Breast epithelium (tissue), 4 donors: ENCODE results near the gene MRGPRD. TPM values are rescaled to one million over a fixed set of nuclear protein-coding genes. Genes with fewer than 3 reads are reported as not detected.

ENCODE experiments used
- DNase-seq, 2 donors: peaks; one replicate each; pipeline ENCODE4 v3.0.0-alpha.2; 2019; ENCODE audit warnings: low spot score in 2 of 2
- H3K27ac ChIP-seq, 2 donors: fragments of 200-600 bp; sonication (generic) in 1 of 2; one replicate each; pipeline ENCODE4 v1.5.1; 2016 to 2019; ENCODE audit warnings: mild to moderate bottlenecking in 1 of 2
- H3K27me3 ChIP-seq, 2 donors: fragments of 200-600 bp; sonication (generic) in 1 of 2; one replicate each; pipeline versions ENCODE4 v1.5.1 to v1.6.0; 2017 to 2019; ENCODE audit warnings: control low read depth in 1 of 2, mild to moderate bottlenecking in 1 of 2
- H3K36me3 ChIP-seq: fragments of 200-600 bp; one replicate; pipeline ENCODE4 v1.5.1; 2019
- H3K4me1 ChIP-seq, 2 donors: fragments of 200-600 bp; sonication (generic); one replicate each; pipeline ENCODE4 v1.5.1; 2016 to 2019; ENCODE audit warnings: control low read depth in 1 of 2
- H3K4me3 ChIP-seq, 3 donors: fragments of 200-600 bp; sonication (generic); 1 replicate in 2 of 3; 2 replicates in 1 of 3; pipeline ENCODE4 v1.5.1; 2016 to 2019; ENCODE audit warnings: mild to moderate bottlenecking in 3 of 3, moderate library complexity in 2 of 3
- H3K9me3 ChIP-seq, 2 donors: fragments of 200-600 bp; sonication (generic) in 1 of 2; one replicate each; pipeline ENCODE4 v1.5.1; 2016 to 2019; ENCODE audit warnings: control low read depth in 1 of 2
- POLR2A ChIP-seq: fragments of 450-650 bp; IDR thresholded peaks from one replicate; pipeline ENCODE4 v1.6.1; 2016; ENCODE audit warnings: antibody characterized with exemption, mild to moderate bottlenecking, moderate library complexity
- POLR2AphosphoS5 ChIP-seq, 3 donors: sonication (generic); formaldehyde crosslinking; IDR thresholded peaks; one replicate each; pipeline ENCODE4 v1.6.1; 2017; ENCODE audit warnings: antibody characterized with exemption in 3 of 3
- intact Hi-C: fragments of 100-400 bp; cut with DNase I; formaldehyde crosslinking; loops from one replicate; pipeline ENCODE4 v1.15.1; 2023; ENCODE audit warnings: low total_unique reads
- total RNA-seq, 3 donors: library from RNA; depleted of rRNA; stranded (reverse); fragments of >200 nt; gene quantifications; one replicate each; pipeline ENCODE4 v1.1.0, GENCODE V29; 2016
- TF ChIP-seq, protein P1 (sequence below), 3 donors: fragments of 450-650 bp; IDR thresholded peaks; one replicate each; pipeline ENCODE4 v1.5.1; 2016 to 2017; ENCODE audit warnings: antibody characterized with exemption in 3 of 3, mild to moderate bottlenecking in 3 of 3, moderate library complexity in 3 of 3

Gene MRGPRD
- total RNA-seq, 3 donors from 2014 or later = not detected

DNA sequence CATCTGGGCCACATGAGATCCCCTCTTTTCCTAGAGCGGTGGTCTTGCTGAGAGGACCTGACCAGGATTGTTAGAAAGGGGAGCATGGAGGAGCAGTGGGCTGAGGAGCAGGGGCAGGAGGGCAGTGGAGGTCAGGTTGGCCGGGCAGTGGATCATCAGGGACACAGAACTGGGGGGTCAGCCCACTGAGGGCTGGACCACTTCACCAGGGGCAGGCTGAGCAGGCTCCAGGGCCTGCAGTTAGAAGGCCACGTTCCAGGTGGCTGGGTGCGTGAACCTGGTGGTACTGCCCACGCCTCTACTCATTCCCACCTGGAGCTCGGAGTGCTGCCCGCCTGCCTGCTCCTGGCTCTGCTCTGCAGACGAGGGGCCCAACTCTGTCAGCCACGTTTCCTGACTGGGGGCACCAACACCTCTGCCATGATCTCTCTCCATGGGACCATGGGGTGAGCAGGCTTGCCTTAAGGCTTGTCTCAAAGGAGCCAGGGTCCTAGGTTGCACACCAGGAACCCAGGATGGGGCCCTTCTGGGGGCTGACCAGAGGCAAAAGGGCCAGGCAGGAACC is 22.6 kb upstream of the MRGPRD start:
- TF ChIP-seq POLR2A = no peak
- TF ChIP-seq, protein P1, sequence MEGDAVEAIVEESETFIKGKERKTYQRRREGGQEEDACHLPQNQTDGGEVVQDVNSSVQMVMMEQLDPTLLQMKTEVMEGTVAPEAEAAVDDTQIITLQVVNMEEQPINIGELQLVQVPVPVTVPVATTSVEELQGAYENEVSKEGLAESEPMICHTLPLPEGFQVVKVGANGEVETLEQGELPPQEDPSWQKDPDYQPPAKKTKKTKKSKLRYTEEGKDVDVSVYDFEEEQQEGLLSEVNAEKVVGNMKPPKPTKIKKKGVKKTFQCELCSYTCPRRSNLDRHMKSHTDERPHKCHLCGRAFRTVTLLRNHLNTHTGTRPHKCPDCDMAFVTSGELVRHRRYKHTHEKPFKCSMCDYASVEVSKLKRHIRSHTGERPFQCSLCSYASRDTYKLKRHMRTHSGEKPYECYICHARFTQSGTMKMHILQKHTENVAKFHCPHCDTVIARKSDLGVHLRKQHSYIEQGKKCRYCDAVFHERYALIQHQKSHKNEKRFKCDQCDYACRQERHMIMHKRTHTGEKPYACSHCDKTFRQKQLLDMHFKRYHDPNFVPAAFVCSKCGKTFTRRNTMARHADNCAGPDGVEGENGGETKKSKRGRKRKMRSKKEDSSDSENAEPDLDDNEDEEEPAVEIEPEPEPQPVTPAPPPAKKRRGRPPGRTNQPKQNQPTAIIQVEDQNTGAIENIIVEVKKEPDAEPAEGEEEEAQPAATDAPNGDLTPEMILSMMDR (IDR thresholded peaks at IDR 0.05) = no peak
- no peak for TF ChIP-seq POLR2AphosphoS5 (IDR thresholded peaks at IDR 0.05)
- H3K27ac ChIP-seq = peak overlapping the region in 1 of 2 donors; percentile 78
- intact Hi-C loops = no loop called here
- H3K4me1 ChIP-seq = no peaks in the 10 kb centered on the region
- no peaks in the 10 kb centered on the region for H3K27me3 ChIP-seq
- H3K36me3 ChIP-seq = no peaks in the 10 kb centered on the region
- peak in 1 of 2 donors; percentile 38 for DNase-seq
- no peak overlapping the region for H3K4me3 ChIP-seq
- H3K9me3 ChIP-seq = no peaks in the 10 kb centered on the region

DNA sequence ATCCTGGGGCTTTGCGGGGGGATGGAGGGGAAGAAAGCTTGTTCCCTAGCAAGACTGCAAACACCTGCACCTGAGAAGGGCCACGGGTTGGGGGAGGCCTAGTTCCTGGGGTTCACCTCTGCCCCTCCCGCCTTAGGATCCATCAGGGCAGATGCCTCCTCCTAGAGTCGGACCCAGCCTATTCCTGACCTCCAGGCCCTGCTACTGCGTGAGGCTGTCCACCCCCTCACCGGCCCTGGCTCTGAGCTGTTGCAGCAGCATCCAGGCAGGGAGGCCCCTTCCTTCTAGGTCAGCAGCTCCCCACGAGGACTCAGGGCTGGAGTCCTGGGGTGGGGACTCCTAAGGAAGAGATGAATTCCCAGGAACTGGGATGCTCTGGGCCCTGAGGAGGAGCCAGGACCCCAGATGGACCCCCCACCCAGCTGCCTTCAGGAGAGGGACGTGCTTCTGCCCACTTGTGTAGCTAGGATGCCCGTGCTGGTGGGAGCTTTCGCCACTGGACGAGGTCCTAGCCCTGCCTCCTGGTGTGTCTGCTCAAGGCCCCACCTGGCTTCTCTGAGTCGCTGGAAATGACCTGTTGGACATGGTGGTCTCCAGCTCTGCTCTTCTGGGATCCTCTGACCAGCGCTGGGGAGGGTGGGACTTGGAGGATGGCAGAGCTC is 21.9 kb upstream of the MRGPRD start:
- H3K27me3 ChIP-seq = no peaks in the 10 kb centered on the region
- intact Hi-C loops = no loop called here
- peak overlapping the region; percentile 78 to 79 for H3K27ac ChIP-seq
- TF ChIP-seq, protein P1 (IDR thresholded peaks at IDR 0.05) = no peak
- no peaks in the 10 kb centered on the region for H3K36me3 ChIP-seq
- DNase-seq = peak in 1 of 2 donors; percentile 45
- no peaks in the 10 kb centered on the region for H3K9me3 ChIP-seq
- no peak overlapping the region for H3K4me3 ChIP-seq
- no peaks in the 10 kb centered on the region for H3K4me1 ChIP-seq

DNA sequence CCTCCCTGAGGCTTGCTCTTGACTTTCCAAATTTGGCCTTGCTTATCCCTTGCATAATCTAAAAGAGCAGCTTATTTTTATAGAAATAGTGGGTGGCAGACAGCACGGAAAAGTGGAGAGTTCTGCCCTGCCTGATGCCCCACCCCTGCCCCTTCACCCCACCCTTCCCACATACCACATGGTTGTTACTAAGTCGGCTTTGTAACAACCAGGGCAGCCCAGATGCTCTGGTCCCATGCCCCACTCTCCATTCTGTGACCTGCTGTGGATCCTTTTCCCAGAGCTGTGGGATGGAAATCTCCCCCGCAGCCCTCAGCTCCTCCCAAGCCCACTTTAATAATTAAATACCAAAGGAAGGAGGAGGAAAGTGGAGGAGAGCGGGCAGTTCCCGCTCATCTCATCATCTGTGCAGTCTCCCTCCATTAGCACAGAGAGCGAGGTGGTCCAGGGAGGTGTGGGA is 21.4 kb upstream of the MRGPRD start:
- H3K27ac ChIP-seq = peak overlapping the region; percentile 78 to 79
- no peaks in the 10 kb centered on the region for H3K27me3 ChIP-seq
- no peaks in the 10 kb centered on the region for H3K36me3 ChIP-seq
- intact Hi-C loops = no loop called here
- H3K4me1 ChIP-seq = no peaks in the 10 kb centered on the region
- no peak overlapping the region for H3K4me3 ChIP-seq
- TF ChIP-seq, protein P1 (IDR thresholded peaks at IDR 0.05) = no peak
- TF ChIP-seq POLR2A (no peak), POLR2AphosphoS5 (IDR thresholded peaks at IDR 0.05) (no peak)
- peak in 1 of 2 donors; percentile 22 for DNase-seq
- no peaks in the 10 kb centered on the region for H3K9me3 ChIP-seq

- no peaks in the 10 kb centered on the region for H3K27me3 ChIP-seq
- TF ChIP-seq, protein P1 (IDR thresholded peaks at IDR 0.05) = no peak
- no peaks in the 10 kb centered on the region for H3K36me3 ChIP-seq
- peak; percentile 52 to 54 for DNase-seq
- intact Hi-C loops = no loop called here
- H3K27ac ChIP-seq = peak overlapping the region; percentile 78 to 79
- H3K4me1 ChIP-seq = no peaks in the 10 kb centered on the region
- no peaks in the 10 kb centered on the region for H3K9me3 ChIP-seq
- H3K4me3 ChIP-seq = no peak overlapping the region
These were observed 20.7 kb upstream of the MRGPRD start for GRCh38 chr11:69001243-69002081.

GRCh38 chr11:69000831-69001242 is 20.1 kb upstream of the MRGPRD start:
- Histone ChIP-seq H3K36me3 (no peaks in the 10 kb centered on the region), H3K4me3 (no peak overlapping the region), H3K27me3 (no peaks in the 10 kb centered on the region), H3K27ac (peak overlapping the region; percentile 79 to 89), H3K9me3 (no peaks in the 10 kb centered on the region), H3K4me1 (no peaks in the 10 kb centered on the region)
- DNase-seq = peak; percentile 56 to 67
- intact Hi-C loops = no loop called here
- TF ChIP-seq POLR2AphosphoS5 (IDR thresholded peaks at IDR 0.05) (peak in 2 of 3 donors; percentile 10 to 12), POLR2A (no peak)
- TF ChIP-seq, protein P1 (IDR thresholded peaks at IDR 0.05) = peak; percentile 51 to 69 (median 62)
